Spleen (tissue), 7 donors: Measurements from ENCODE around the gene ARNT2.

Experiments used
- CTCF ChIP-seq, 11 experiments: fragments of 200-600 bp in 7 of 11; fragments of 450-650 bp in 4 of 11; sonication (generic) in 4 of 11; IDR thresholded peaks in 8 of 11; conservative IDR thresholded peaks in 3 of 11; 1 replicate in 7 of 11; 2 replicates in 4 of 11; pipeline versions ENCODE4 v1.4.0 to v1.8.0; 2016 to 2021; ENCODE audit warnings: antibody characterized with exemption in 11 of 11, inconsistent platforms in 4 of 11, mild to moderate bottlenecking in 1 of 11
- POLR2A ChIP-seq, 3 donors: fragments of 450-650 bp; IDR thresholded peaks; one replicate each; pipeline ENCODE4 v1.5.1; 2017; ENCODE audit warnings: antibody characterized with exemption in 3 of 3, mild to moderate bottlenecking in 1 of 3
- POLR2AphosphoS5 ChIP-seq, 3 donors: sonication (generic); formaldehyde crosslinking; IDR thresholded peaks; one replicate each; pipeline ENCODE4 v1.5.1; 2017; ENCODE audit warnings: antibody characterized with exemption in 3 of 3
- donor health status: DM: no; HTN: no; CAD: no; lungs with moderate emphysema.
- donor health status: DM: no; HTN: no; CAD: no.
- donor health status: DM: no; HTN: no; CAD: no.

DNA sequence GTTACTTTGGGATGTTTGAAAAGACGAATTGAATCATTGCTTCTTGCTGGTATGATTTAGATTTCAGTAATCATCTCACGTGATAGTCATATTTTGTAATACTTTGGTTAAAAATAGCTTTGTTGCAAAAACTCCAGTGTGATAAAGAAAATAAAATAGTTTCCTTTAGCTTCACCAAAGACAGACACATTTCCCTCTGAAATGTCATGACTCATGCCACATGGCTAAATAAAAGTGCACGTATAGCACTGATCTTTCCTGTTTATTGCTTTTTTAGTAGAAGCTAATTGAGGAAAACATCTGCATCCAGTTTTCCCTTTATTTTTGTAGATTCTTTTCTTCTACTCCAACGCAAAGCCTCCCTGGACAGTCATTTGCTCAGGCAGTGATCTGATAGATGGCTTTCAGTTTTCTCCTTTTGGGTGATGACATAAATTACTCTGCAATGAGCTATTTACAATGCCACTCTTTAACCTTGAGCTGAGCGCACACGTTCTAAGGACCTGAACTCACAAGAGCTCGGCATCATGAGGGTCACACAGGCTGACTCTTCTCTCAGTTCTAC lies 84.9 kb downstream of the ARNT2 start:
- TF ChIP-seq CTCF (IDR thresholded peaks at IDR 0.05 in 8 of 11, conservative IDR thresholded peaks at IDR 0.05 in 3 of 11) (no peak), POLR2AphosphoS5 (IDR thresholded peaks at IDR 0.05) (no peak), POLR2A (IDR thresholded peaks at IDR 0.05) (no peak)
